Bronchial epithelial cell (primary cell): ENCODE measurements around the gene CHTF18. TPM values are rescaled to one million over a fixed set of nuclear protein-coding genes. Genes with fewer than 3 reads are reported as not detected.

Experiments
- DNase-seq: peaks from one replicate; pipeline ENCODE4 v3.0.0-alpha.2; 2010; ENCODE audit warnings: low read depth
- FAIRE-seq: peaks from 2 replicates; lab custom pipeline; 2011; peaks lifted over from hg19 to GRCh38; lab: Jason Lieb, UNC
- H3K27me3 ChIP-seq: 2 replicates; pipeline ENCODE4 v1.5.1; 2011; ENCODE audit warnings: low read length; ENCODE audit not compliant: control insufficient read depth, insufficient read depth
- H3K36me3 ChIP-seq: 2 replicates; pipeline ENCODE4 v1.5.1; 2011; ENCODE audit warnings: low read length; ENCODE audit not compliant: control insufficient read depth, insufficient read depth
- H3K4me3 ChIP-seq: 2 replicates; pipeline ENCODE4 v1.5.1; 2011; ENCODE audit warnings: mild to moderate bottlenecking, low read depth, low read length, control low read depth
- CTCF ChIP-seq: IDR thresholded peaks from 2 replicates; pipeline ENCODE4 v1.5.1; 2011; ENCODE audit warnings: mild to moderate bottlenecking, moderate library complexity, low read length, control low read depth, inconsistent platforms; ENCODE audit not compliant: insufficient read depth, severe bottlenecking
- total RNA-seq: library from RNA; depleted of rRNA; stranded (reverse); fragments of >200 nt; gene quantifications from 2 replicates; pipeline ENCODE4 v1.2.1, GENCODE V29; 2014

The CHTF18 gene
- total RNA-seq, 1 donor from 2014 or later, result 1.6 TPM

- FAIRE-seq, result no peak
- no peak overlapping the region for H3K4me3 ChIP-seq
- H3K27me3 ChIP-seq, result no peaks in the 10 kb centered on the region
- no peaks in the 10 kb centered on the region for H3K36me3 ChIP-seq
- no peak for DNase-seq
- no peak for TF ChIP-seq CTCF
These were observed 22.2 kb upstream of the CHTF18 start for GRCh38 chr16:766008-766819.

GRCh38 chr16:766820-767640 lies 21.4 kb upstream of the CHTF18 start:
- no peak for TF ChIP-seq CTCF
- H3K36me3 ChIP-seq, result no peaks in the 10 kb centered on the region
- no peak overlapping the region for H3K4me3 ChIP-seq
- no peaks in the 10 kb centered on the region for H3K27me3 ChIP-seq
- no peak for FAIRE-seq
- DNase-seq, result no peak

- DNase-seq (no peak), FAIRE-seq (no peak)
- Histone ChIP-seq H3K4me3 (no peak overlapping the region), H3K27me3 (no peaks in the 10 kb centered on the region), H3K36me3 (no peaks in the 10 kb centered on the region)
- TF ChIP-seq CTCF, result no peak
These were observed 20.6 kb upstream of the CHTF18 start for GRCh38 chr16:767743-768235.

GRCh38 chr16:768428-768827 lies 20.0 kb upstream of the CHTF18 start:
- FAIRE-seq, result no peak
- no peak for DNase-seq
- no peak for TF ChIP-seq CTCF
- Histone ChIP-seq H3K4me3 (no peak overlapping the region), H3K36me3 (no peaks in the 10 kb centered on the region), H3K27me3 (no peaks in the 10 kb centered on the region)

GRCh38 chr16:769184-769784 lies 19.1 kb upstream of the CHTF18 start:
- no peak for TF ChIP-seq CTCF
- H3K4me3 ChIP-seq, result no peak overlapping the region
- no peak for FAIRE-seq
- no peaks in the 10 kb centered on the region for H3K27me3 ChIP-seq
- H3K36me3 ChIP-seq, result no peaks in the 10 kb centered on the region
- no peak for DNase-seq
